MCF 10A (cell line): ENCODE results near the gene NCOR2. TPM values are rescaled to one million over a fixed set of nuclear protein-coding genes. Genes with fewer than 3 reads are reported as not detected.

Experiments used
- BruUV-seq: library from RNA; stranded (reverse); fragments of 400-500 nt; replicated peaks from 2 replicates; lab custom pipeline; 2021; lab: Mats Ljungman, UMichigan
- CTCF ChIA-PET: fragments of 300-600 bp; sonication (Branson Sonifier 250); formaldehyde crosslinking; extraction: SDS; loops from one replicate; lab custom pipeline; 2021; ENCODE audit warnings: antibody characterized with exemption, inconsistent platforms; lab: Yijun Ruan, JAX
- POLR2A ChIA-PET: fragments of 300-600, 350-650 bp; sonication (Branson Sonifier 250); formaldehyde crosslinking; extraction: SDS; loops from one replicate; lab custom pipeline; 2020; ENCODE audit warnings: antibody characterized with exemption, inconsistent platforms; lab: Yijun Ruan, JAX
- DNase-seq: peaks from one replicate; pipeline ENCODE4 v3.0.0-alpha.2; 2018; ENCODE audit not compliant: unreplicated experiment
- H3K27ac Mint-ChIP-seq: one replicate; pipeline ENCODE4 v1.8.0; 2022; ENCODE audit warnings: mild to moderate bottlenecking, low read depth, mixed read lengths; ENCODE audit not compliant: unreplicated experiment
- H3K27me3 Mint-ChIP-seq: one replicate; pipeline ENCODE4 v1.8.0; 2022; ENCODE audit warnings: mixed read lengths; ENCODE audit not compliant: insufficient read depth, unreplicated experiment
- H3K36me3 Mint-ChIP-seq: one replicate; pipeline ENCODE4 v1.8.0; 2022; ENCODE audit warnings: mild to moderate bottlenecking, moderate library complexity, mixed read lengths; ENCODE audit not compliant: insufficient read depth, unreplicated experiment
- H3K4me1 Mint-ChIP-seq: one replicate; pipeline ENCODE4 v1.8.0; 2022; ENCODE audit warnings: mixed read lengths; ENCODE audit not compliant: insufficient read depth, unreplicated experiment
- H3K4me3 Mint-ChIP-seq: one replicate; pipeline ENCODE4 v1.8.0; 2022; ENCODE audit warnings: mild to moderate bottlenecking, moderate library complexity, mixed read lengths; ENCODE audit not compliant: unreplicated experiment
- H3K9me3 Mint-ChIP-seq: one replicate; pipeline ENCODE4 v1.8.0; 2022; ENCODE audit warnings: mixed read lengths; ENCODE audit not compliant: unreplicated experiment
- intact Hi-C: fragments of 100-400 bp; cut with micrococcal nuclease; formaldehyde crosslinking; loops from 2 replicates; pipeline ENCODE4 v1.14.1; 2022
- total RNA-seq: library from RNA; stranded (reverse); gene quantifications from 2 replicates; pipeline ENCODE4 v1.2.3, GENCODE V29; 2022
- TF ChIP-seq, protein P1 (sequence below): fragments of 200-600 bp; IDR thresholded peaks from one replicate; pipeline ENCODE4 v1.8.0; 2022; ENCODE audit warnings: antibody characterized with exemption, mild to moderate bottlenecking; ENCODE audit not compliant: unreplicated experiment

The NCOR2 gene
- total RNA-seq, 1 experiment from 2014 or later: 145 TPM

DNA sequence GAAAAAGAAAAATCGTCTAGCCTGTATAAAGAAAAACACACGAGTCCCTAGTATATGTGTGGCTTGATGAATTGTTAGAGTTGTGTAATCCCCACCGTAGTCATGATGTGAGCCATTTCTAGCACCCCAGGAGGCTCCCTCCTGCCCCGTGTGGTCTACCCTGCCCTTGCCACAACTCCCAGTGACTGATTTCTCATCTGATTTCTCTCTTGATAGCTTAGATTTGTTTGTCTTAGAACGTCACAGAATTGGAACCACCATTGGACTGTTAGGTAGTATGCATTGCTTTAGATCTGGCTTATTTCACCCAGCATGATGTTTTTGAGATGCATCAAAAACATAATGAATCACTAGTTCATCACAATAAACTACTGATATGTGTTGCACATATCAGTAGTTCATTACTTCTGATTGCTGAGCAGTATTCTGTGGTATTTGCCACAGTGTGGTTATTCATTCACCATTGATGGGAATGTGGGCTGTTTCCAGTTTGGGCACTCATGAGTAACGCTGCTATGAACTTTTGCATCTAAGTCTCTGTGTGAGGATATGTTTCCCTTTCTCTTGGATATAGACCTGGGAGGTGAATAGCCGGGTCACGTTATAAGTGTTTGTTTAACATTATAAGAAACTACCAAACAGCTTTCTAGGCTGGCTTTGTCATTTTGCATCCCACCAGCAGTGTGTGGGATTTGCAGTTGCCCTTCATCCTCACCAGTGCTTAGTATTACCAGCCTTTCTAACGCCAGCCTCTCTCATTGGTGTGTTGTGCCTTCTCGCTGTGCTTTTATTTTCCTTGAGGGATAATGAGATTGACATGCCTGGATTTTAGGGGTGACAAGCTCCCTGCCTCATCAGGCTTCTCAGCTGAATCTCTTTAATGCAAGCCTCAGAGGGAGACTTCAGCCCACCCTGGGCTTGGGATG, 31.9 kb upstream of the NCOR2 start:
- intact Hi-C loops: no loop called here
- BruUV-seq: no TSS peak
- Mint-ChIP-seq H3K27ac (no peak overlapping the region), H3K4me3 (no peak overlapping the region), H3K4me1 (no peaks in the 10 kb centered on the region), H3K9me3 (no peaks in the 10 kb centered on the region), H3K27me3 (no peaks in the 10 kb centered on the region), H3K36me3 (no peaks in the 10 kb centered on the region)
- CTCF ChIA-PET: interaction anchor here (0.6 to 1.3 kb wide), 5 partner anchors 19 to 738 kb away, joined by 3 read pairs; no protein-coding TSS in a partner anchor
- POLR2A ChIA-PET: interaction anchor here (1.0 kb wide), 1 partner anchor 13 kb away, joined by 3 read pairs; no protein-coding TSS in a partner anchor
- DNase-seq: peak; percentile 53
- TF ChIP-seq, protein P1, sequence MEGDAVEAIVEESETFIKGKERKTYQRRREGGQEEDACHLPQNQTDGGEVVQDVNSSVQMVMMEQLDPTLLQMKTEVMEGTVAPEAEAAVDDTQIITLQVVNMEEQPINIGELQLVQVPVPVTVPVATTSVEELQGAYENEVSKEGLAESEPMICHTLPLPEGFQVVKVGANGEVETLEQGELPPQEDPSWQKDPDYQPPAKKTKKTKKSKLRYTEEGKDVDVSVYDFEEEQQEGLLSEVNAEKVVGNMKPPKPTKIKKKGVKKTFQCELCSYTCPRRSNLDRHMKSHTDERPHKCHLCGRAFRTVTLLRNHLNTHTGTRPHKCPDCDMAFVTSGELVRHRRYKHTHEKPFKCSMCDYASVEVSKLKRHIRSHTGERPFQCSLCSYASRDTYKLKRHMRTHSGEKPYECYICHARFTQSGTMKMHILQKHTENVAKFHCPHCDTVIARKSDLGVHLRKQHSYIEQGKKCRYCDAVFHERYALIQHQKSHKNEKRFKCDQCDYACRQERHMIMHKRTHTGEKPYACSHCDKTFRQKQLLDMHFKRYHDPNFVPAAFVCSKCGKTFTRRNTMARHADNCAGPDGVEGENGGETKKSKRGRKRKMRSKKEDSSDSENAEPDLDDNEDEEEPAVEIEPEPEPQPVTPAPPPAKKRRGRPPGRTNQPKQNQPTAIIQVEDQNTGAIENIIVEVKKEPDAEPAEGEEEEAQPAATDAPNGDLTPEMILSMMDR: no peak

DNA sequence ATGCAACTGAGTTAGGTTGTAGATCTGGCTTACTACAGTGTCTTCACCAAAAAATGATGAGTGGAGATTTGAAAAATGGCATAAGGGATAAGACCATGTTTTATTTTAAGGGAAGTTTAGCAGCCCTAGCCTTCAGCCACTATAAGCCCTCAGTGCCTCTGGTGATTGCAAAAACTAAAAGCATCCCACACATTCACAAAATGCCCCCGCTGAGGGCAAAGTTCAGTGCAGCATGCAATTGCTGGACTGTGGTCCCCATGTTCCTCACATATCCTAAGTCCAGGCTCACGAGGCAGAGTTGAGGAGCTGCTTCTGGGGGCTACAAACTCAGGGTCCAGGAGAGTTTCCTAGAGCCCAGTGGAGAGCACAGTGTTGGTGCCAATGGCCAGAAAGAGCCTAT, 29.6 kb upstream of the NCOR2 start:
- CTCF ChIA-PET: no interaction called here
- Mint-ChIP-seq H3K27ac (no peak overlapping the region), H3K9me3 (no peaks in the 10 kb centered on the region), H3K4me1 (peaks cover 8% of the 10 kb centered on the region), H3K4me3 (no peak overlapping the region), H3K27me3 (no peaks in the 10 kb centered on the region), H3K36me3 (no peaks in the 10 kb centered on the region)
- no peak for DNase-seq
- TF ChIP-seq, protein P1: no peak
- intact Hi-C loops: no loop called here
- POLR2A ChIA-PET: interaction anchor here (0.7 kb wide), 1 partner anchor 143 kb away, joined by 3 read pairs; no protein-coding TSS in a partner anchor
- BruUV-seq: no TSS peak

- ChIA-PET CTCF (no interaction called here), POLR2A (interaction anchor here (1.3 kb wide), 1 partner anchor 9 kb away, joined by 3 read pairs; no protein-coding TSS in a partner anchor)
- no peaks in the 10 kb centered on the region for H3K27me3 Mint-ChIP-seq
- H3K36me3 Mint-ChIP-seq: no peaks in the 10 kb centered on the region
- H3K4me1 Mint-ChIP-seq: peaks cover 10% of the 10 kb centered on the region
- no peak for DNase-seq
- TF ChIP-seq, protein P1: no peak
- intact Hi-C loops: no loop called here
- no peaks in the 10 kb centered on the region for H3K9me3 Mint-ChIP-seq
- no TSS peak for BruUV-seq
- H3K4me3 Mint-ChIP-seq: no peak overlapping the region
- H3K27ac Mint-ChIP-seq: no peak overlapping the region
Measured at GRCh38 chr12:124595444-124595843, 28.0 kb upstream of the NCOR2 start.

DNA sequence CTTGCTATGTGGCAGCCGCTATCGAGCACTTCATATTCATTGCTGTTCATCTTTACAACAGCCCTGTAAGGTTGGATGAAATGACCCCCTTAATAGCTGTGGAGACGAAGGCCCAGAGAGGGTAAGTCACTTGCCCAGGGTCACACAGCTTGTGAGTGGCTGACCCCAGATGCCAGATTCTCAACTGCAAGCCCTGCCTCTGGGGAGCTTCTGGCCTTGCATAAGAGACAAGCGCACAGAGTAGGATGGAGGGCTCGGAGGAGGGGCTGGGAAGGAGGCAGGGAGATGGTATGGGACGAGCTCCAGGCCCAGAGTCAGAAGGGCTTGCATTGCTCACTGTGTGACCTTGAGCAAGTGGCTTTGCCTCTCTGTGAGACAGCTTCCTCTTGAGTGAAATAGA, 27.4 kb upstream of the NCOR2 start:
- TF ChIP-seq, protein P1: no peak
- no peak overlapping the region for H3K4me3 Mint-ChIP-seq
- no peaks in the 10 kb centered on the region for H3K27me3 Mint-ChIP-seq
- H3K27ac Mint-ChIP-seq: no peak overlapping the region
- no TSS peak for BruUV-seq
- intact Hi-C loops: no loop called here
- POLR2A ChIA-PET: interaction anchor here (0.6 to 1.3 kb wide), 2 partner anchors 9 to 241 kb away, joined by 3 read pairs; no protein-coding TSS in a partner anchor
- CTCF ChIA-PET: no interaction called here
- peaks cover 10% of the 10 kb centered on the region for H3K4me1 Mint-ChIP-seq
- H3K36me3 Mint-ChIP-seq: no peaks in the 10 kb centered on the region
- no peaks in the 10 kb centered on the region for H3K9me3 Mint-ChIP-seq
- no peak for DNase-seq
